Caco-2 (cell line): ENCODE results near the gene ROBO1. TPM values are rescaled to one million over a fixed set of nuclear protein-coding genes. Genes with fewer than 3 reads are reported as not detected.

Experiments used
- BruUV-seq: library from RNA; stranded (reverse); fragments of 400-500 nt; replicated peaks from 2 replicates; lab custom pipeline; 2021; lab: Mats Ljungman, UMichigan
- CTCF ChIA-PET: fragments of 300-600 bp; sonication (Branson Sonifier 250); formaldehyde crosslinking; loops from one replicate; lab custom pipeline; 2022; ENCODE audit warnings: antibody characterized with exemption; lab: Charles Lee
- POLR2A ChIA-PET: fragments of 300-600 bp; sonication (Branson Sonifier 250); formaldehyde crosslinking; loops from one replicate; lab custom pipeline; 2022; ENCODE audit warnings: antibody characterized with exemption; lab: Charles Lee
- DNase-seq, 2 experiments: peaks; one replicate each; pipeline versions ENCODE4 v3.0.0 to v3.0.0-alpha.2; 2020 to 2022
- H3K27me3 ChIP-seq: replicated peaks from 2 replicates; pipeline ENCODE4 v1.6.0; 2011; ENCODE audit warnings: low read length; ENCODE audit not compliant: control insufficient read depth, insufficient read depth
- H3K36me3 ChIP-seq: 2 replicates; pipeline ENCODE4 v1.5.1; 2011; ENCODE audit warnings: low read length; ENCODE audit not compliant: control insufficient read depth, insufficient read depth
- H3K4me1 ChIP-seq: fragments of 250-450 bp; sonication (Bioruptor Pico); 2 replicates; pipeline ENCODE4 v1.5.1; 2020; ENCODE audit warnings: mild to moderate bottlenecking
- H3K4me3 ChIP-seq: 2 replicates; pipeline ENCODE4 v1.5.1; 2011; ENCODE audit warnings: low read depth, mild to moderate bottlenecking, control low read depth, low read length
- H3K9me3 ChIP-seq: fragments of 250-450 bp; sonication (Bioruptor Pico); 2 replicates; pipeline ENCODE4 v1.5.1; 2020; ENCODE audit warnings: mild to moderate bottlenecking, moderate library complexity
- H3K27ac Mint-ChIP-seq: one replicate; pipeline ENCODE4 v1.8.0; 2022; ENCODE audit warnings: mixed read lengths; ENCODE audit not compliant: unreplicated experiment
- H3K27me3 Mint-ChIP-seq: one replicate; pipeline ENCODE4 v1.8.0; 2022; ENCODE audit warnings: mixed read lengths; ENCODE audit not compliant: insufficient read depth, unreplicated experiment
- H3K36me3 Mint-ChIP-seq: one replicate; pipeline ENCODE4 v1.8.0; 2022; ENCODE audit warnings: mild to moderate bottlenecking, mixed read lengths; ENCODE audit not compliant: insufficient read depth, unreplicated experiment
- H3K4me1 Mint-ChIP-seq: one replicate; pipeline ENCODE4 v1.8.0; 2022; ENCODE audit warnings: low read depth, mixed read lengths; ENCODE audit not compliant: unreplicated experiment
- H3K4me3 Mint-ChIP-seq: one replicate; pipeline ENCODE4 v1.8.0; 2022; ENCODE audit warnings: mild to moderate bottlenecking, moderate library complexity, mixed read lengths; ENCODE audit not compliant: unreplicated experiment
- H3K9me3 Mint-ChIP-seq: one replicate; pipeline ENCODE4 v1.8.0; 2022; ENCODE audit warnings: mixed read lengths; ENCODE audit not compliant: unreplicated experiment
- CTCF ChIP-seq, 2 experiments: fragments of 200-600 bp in 1 of 2; IDR thresholded peaks; 1 replicate in 1 of 2; 2 replicates in 1 of 2; pipeline versions ENCODE4 v1.5.1 to v1.8.0; 2011 to 2022; ENCODE audit warnings: antibody characterized with exemption in 1 of 2, control low read depth in 1 of 2, inconsistent platforms in 1 of 2, low read depth in 1 of 2, low read length in 1 of 2, mild to moderate bottlenecking in 1 of 2, moderate library complexity in 1 of 2; ENCODE audit not compliant: insufficient read depth in 1 of 2, severe bottlenecking in 1 of 2, unreplicated experiment in 1 of 2
- intact Hi-C: fragments of 100-400 bp; cut with micrococcal nuclease; formaldehyde crosslinking; loops from one replicate; pipeline ENCODE4 v1.10.0; 2022; ENCODE audit not compliant: unreplicated experiment
- total RNA-seq: library from RNA; stranded (reverse); gene quantifications from 2 replicates; pipeline ENCODE4 v1.2.3, GENCODE V29; 2022

The ROBO1 gene
- total RNA-seq, 1 experiment from 2014 or later, result 1.8 TPM

GRCh38 chr3:78927759-78928158 is 840.0 kb downstream of the ROBO1 start:
- H3K9me3 Mint-ChIP-seq, result no peaks in the 10 kb centered on the region
- H3K4me3 ChIP-seq, result no peak overlapping the region
- H3K4me1 ChIP-seq, result no peaks in the 10 kb centered on the region
- H3K9me3 ChIP-seq, result no peaks in the 10 kb centered on the region
- ChIA-PET POLR2A (no interaction called here), CTCF (no interaction called here)
- intact Hi-C loops, result no loop called here
- no peaks in the 10 kb centered on the region for H3K36me3 Mint-ChIP-seq
- no TSS peak for BruUV-seq
- H3K27ac Mint-ChIP-seq, result no peak overlapping the region
- no peaks in the 10 kb centered on the region for H3K36me3 ChIP-seq
- no peaks in the 10 kb centered on the region for H3K4me1 Mint-ChIP-seq
- no peaks in the 10 kb centered on the region for H3K27me3 ChIP-seq
- no peak for TF ChIP-seq CTCF (IDR thresholded peaks at IDR 0.05; ENCODE audit: insufficient read depth in 1 of 2, low read depth in 1 of 2, low read length in 1 of 2, severe bottlenecking in 1 of 2, unreplicated experiment in 1 of 2)
- DNase-seq, result no peak
- H3K27me3 Mint-ChIP-seq, result no peaks in the 10 kb centered on the region
- no peak overlapping the region for H3K4me3 Mint-ChIP-seq

GRCh38 chr3:78926523-78926922 is 841.3 kb downstream of the ROBO1 start:
- Mint-ChIP-seq H3K27ac (no peak overlapping the region), H3K4me1 (no peaks in the 10 kb centered on the region), H3K36me3 (no peaks in the 10 kb centered on the region), H3K4me3 (no peak overlapping the region), H3K27me3 (no peaks in the 10 kb centered on the region), H3K9me3 (no peaks in the 10 kb centered on the region)
- no TSS peak for BruUV-seq
- no peaks in the 10 kb centered on the region for H3K4me1 ChIP-seq
- H3K4me3 ChIP-seq, result no peak overlapping the region
- H3K27me3 ChIP-seq, result no peaks in the 10 kb centered on the region
- intact Hi-C loops, result no loop called here
- ChIA-PET CTCF (no interaction called here), POLR2A (no interaction called here)
- no peak for TF ChIP-seq CTCF (IDR thresholded peaks at IDR 0.05; ENCODE audit: insufficient read depth in 1 of 2, low read depth in 1 of 2, low read length in 1 of 2, severe bottlenecking in 1 of 2, unreplicated experiment in 1 of 2)
- H3K9me3 ChIP-seq, result no peaks in the 10 kb centered on the region
- no peak for DNase-seq
- H3K36me3 ChIP-seq, result no peaks in the 10 kb centered on the region

- H3K27me3 Mint-ChIP-seq, result no peaks in the 10 kb centered on the region
- CTCF ChIA-PET, result no interaction called here
- POLR2A ChIA-PET, result no interaction called here
Measured at GRCh38 chr3:78924711-78925110, 843.1 kb downstream of the ROBO1 start.

More at GRCh38 chr3:78924711-78925110, 843.1 kb downstream of the ROBO1 start:
- H3K4me1 Mint-ChIP-seq, result no peaks in the 10 kb centered on the region
- no peaks in the 10 kb centered on the region for H3K9me3 ChIP-seq
- no TSS peak for BruUV-seq
- H3K4me1 ChIP-seq, result no peaks in the 10 kb centered on the region
- H3K36me3 ChIP-seq, result no peaks in the 10 kb centered on the region
- H3K9me3 Mint-ChIP-seq, result no peaks in the 10 kb centered on the region
- no peak overlapping the region for H3K27ac Mint-ChIP-seq
- no peaks in the 10 kb centered on the region for H3K27me3 ChIP-seq
- intact Hi-C loops, result no loop called here
- no peaks in the 10 kb centered on the region for H3K36me3 Mint-ChIP-seq
- TF ChIP-seq CTCF (IDR thresholded peaks at IDR 0.05; ENCODE audit: insufficient read depth in 1 of 2, low read depth in 1 of 2, low read length in 1 of 2, severe bottlenecking in 1 of 2, unreplicated experiment in 1 of 2), result no peak
- H3K4me3 ChIP-seq, result no peak overlapping the region
- H3K4me3 Mint-ChIP-seq, result no peak overlapping the region
- DNase-seq, result no peak
